IMR-90 (cell line): ENCODE data around the gene IQCF2. TPM values are rescaled to one million over a fixed set of nuclear protein-coding genes. Genes with fewer than 3 reads are reported as not detected.

Source experiments
- ATAC-seq: fragments of 200-7000 bp; cut with Tn5 transposase; 2 replicates; pipeline ENCODE4 v1.9.1; 2020; ENCODE audit warnings: low read depth, mild to moderate bottlenecking, moderate library complexity
- BruUV-seq: library from RNA; stranded (reverse); fragments of 400-500 nt; replicated peaks from 2 replicates; lab custom pipeline; 2021; lab: Mats Ljungman, UMichigan
- CTCF ChIA-PET: fragments of 300-600 bp; formaldehyde crosslinking; extraction: SDS; loops from one replicate; lab custom pipeline; 2021; ENCODE audit warnings: antibody characterized with exemption; lab: Yijun Ruan, JAX
- POLR2A ChIA-PET: fragments of 300-600 bp; sonication (Branson Sonifier 250); formaldehyde crosslinking; loops from one replicate; lab custom pipeline; 2022; ENCODE audit warnings: antibody characterized with exemption; ENCODE audit not compliant: unreplicated experiment; lab: Charles Lee
- DNase-seq: peaks from one replicate; pipeline ENCODE4 v3.0.0; 2013
- H2AFZ ChIP-seq: replicated peaks from 2 replicates; pipeline ENCODE3; 2013; ENCODE audit warnings: low read length, mild to moderate bottlenecking; ENCODE audit not compliant: poor library complexity
- H2AK5ac ChIP-seq: 2 replicates; pipeline ENCODE4 v1.6.1; 2013; ENCODE audit warnings: low read depth, low read length, inconsistent platforms
- H2AK9ac ChIP-seq: replicated peaks from 2 replicates; pipeline ENCODE3; 2013; ENCODE audit warnings: mild to moderate bottlenecking, low read depth, low read length, moderate library complexity; ENCODE audit not compliant: poor library complexity
- H2BK120ac ChIP-seq: 2 replicates; pipeline ENCODE4 v1.6.1; 2013; ENCODE audit warnings: low read depth, low read length, inconsistent platforms
- H2BK15ac ChIP-seq: 3 replicates; pipeline ENCODE4 v1.6.1; 2013; ENCODE audit warnings: low read depth, low read length, inconsistent platforms
- H2BK20ac ChIP-seq: 2 replicates; pipeline ENCODE4 v1.6.1; 2013; ENCODE audit warnings: low read depth, mild to moderate bottlenecking, inconsistent platforms, low read length, moderate library complexity
- H2BK5ac ChIP-seq: 2 replicates; pipeline ENCODE4 v1.6.1; 2013; ENCODE audit warnings: mild to moderate bottlenecking, low read depth, low read length, inconsistent platforms; ENCODE audit not compliant: poor library complexity, severe bottlenecking
- H3K14ac ChIP-seq: replicated peaks from 2 replicates; pipeline ENCODE4 v1.6.1; 2013; ENCODE audit warnings: low read depth, low read length, inconsistent platforms
- H3K18ac ChIP-seq: 2 replicates; pipeline ENCODE4 v1.6.1; 2013; ENCODE audit warnings: low read depth, low read length, control low read depth
- H3K23ac ChIP-seq: 2 replicates; pipeline ENCODE4 v1.6.1; 2013; ENCODE audit warnings: low read depth, low read length, inconsistent platforms
- H3K27ac ChIP-seq: 2 replicates; pipeline ENCODE4 v1.5.1; 2013; ENCODE audit warnings: mild to moderate bottlenecking, control low read depth, low read length; ENCODE audit not compliant: insufficient read depth
- H3K27me3 ChIP-seq: 2 replicates; pipeline ENCODE4 v1.6.1; 2013; ENCODE audit warnings: low read length; ENCODE audit not compliant: control insufficient read depth, insufficient read depth
- H3K36me3 ChIP-seq: 2 replicates; pipeline ENCODE4 v1.6.1; 2013; ENCODE audit warnings: low read length, mixed read lengths; ENCODE audit not compliant: control insufficient read depth, insufficient read depth
- H3K4ac ChIP-seq: 2 replicates; pipeline ENCODE4 v1.6.1; 2013; ENCODE audit warnings: low read depth, low read length, inconsistent platforms
- H3K4me1 ChIP-seq: 2 replicates; pipeline ENCODE4 v1.6.1; 2013; ENCODE audit warnings: low read length, mixed read lengths; ENCODE audit not compliant: control insufficient read depth, insufficient read depth
- H3K4me2 ChIP-seq: 2 replicates; pipeline ENCODE4 v1.6.1; 2013; ENCODE audit warnings: low read depth, mild to moderate bottlenecking, control low read depth, low read length, moderate library complexity
- H3K4me3 ChIP-seq: 2 replicates; pipeline ENCODE4 v1.5.1; 2013; ENCODE audit warnings: low read depth, mild to moderate bottlenecking, control low read depth, low read length, moderate library complexity; ENCODE audit not compliant: insufficient read depth
- H3K56ac ChIP-seq: 2 replicates; pipeline ENCODE4 v1.6.1; 2013; ENCODE audit warnings: low read length, inconsistent platforms; ENCODE audit not compliant: insufficient read depth; ENCODE audit errors: extremely low read depth
- H3K79me1 ChIP-seq, 2 experiments: 2 replicates each; pipeline ENCODE4 v1.6.1; 2013; ENCODE audit warnings: low read length in 2 of 2, inconsistent platforms in 1 of 2, low read depth in 1 of 2
- H3K9ac ChIP-seq: 2 replicates; pipeline ENCODE4 v1.6.1; 2013; ENCODE audit warnings: low read depth, low read length, control low read depth
- H3K9me1 ChIP-seq: 2 replicates; pipeline ENCODE4 v1.6.1; 2013; ENCODE audit warnings: low read length, inconsistent platforms; ENCODE audit not compliant: insufficient read depth
- H3K9me3 ChIP-seq: 2 replicates; pipeline ENCODE4 v1.6.1; 2013; ENCODE audit warnings: low read length; ENCODE audit not compliant: control insufficient read depth, insufficient read depth
- H4K20me1 ChIP-seq: 2 replicates; pipeline ENCODE4 v1.6.1; 2013; ENCODE audit warnings: low read length, inconsistent platforms; ENCODE audit not compliant: insufficient read depth
- H4K5ac ChIP-seq: 2 replicates; pipeline ENCODE4 v1.6.1; 2013; ENCODE audit warnings: mild to moderate bottlenecking, low read depth, low read length, control low read depth
- H4K8ac ChIP-seq, 2 experiments: 2 replicates each; pipeline ENCODE4 v1.6.1; 2013; ENCODE audit warnings: low read depth in 2 of 2, low read length in 2 of 2, control low read depth in 1 of 2, inconsistent platforms in 1 of 2
- H4K91ac ChIP-seq: 2 replicates; pipeline ENCODE4 v1.6.1; 2013; ENCODE audit warnings: low read depth, low read length, inconsistent platforms; ENCODE audit not compliant: insufficient read depth
- BHLHE40 ChIP-seq: fragments of 150-350 bp; IDR thresholded peaks from 2 replicates; pipeline ENCODE4 v1.6.1; 2016; ENCODE audit warnings: mild to moderate bottlenecking, low read depth, low read length
- CEBPB ChIP-seq: IDR thresholded peaks from 2 replicates; pipeline ENCODE4 v1.6.1; 2012; ENCODE audit warnings: low read depth, low read length, improper control_type of control experiment
- CHD1 ChIP-seq: IDR thresholded peaks from 2 replicates; pipeline ENCODE4 v1.6.1; 2012; ENCODE audit warnings: low read depth, low read length, improper control_type of control experiment
- FOS ChIP-seq: fragments of 150-350 bp; IDR thresholded peaks from 2 replicates; pipeline ENCODE4 v1.6.1; 2016; ENCODE audit warnings: low read depth, low read length
- MAFK ChIP-seq: IDR thresholded peaks from 2 replicates; pipeline ENCODE4 v1.6.1; 2012; ENCODE audit warnings: low read depth, low read length, improper control_type of control experiment
- MAZ ChIP-seq: IDR thresholded peaks from 2 replicates; pipeline ENCODE4 v1.6.1; 2012; ENCODE audit warnings: low read depth, mild to moderate bottlenecking, low read length, improper control_type of control experiment, moderate library complexity, borderline replicate concordance
- MXI1 ChIP-seq: IDR thresholded peaks from 2 replicates; pipeline ENCODE4 v1.6.1; 2012; ENCODE audit warnings: low read depth, mild to moderate bottlenecking, low read length, moderate library complexity, borderline replicate concordance
- NFE2L2 ChIP-seq: fragments of 150-350 bp; IDR thresholded peaks from 2 replicates; pipeline ENCODE4 v1.6.1; 2016; ENCODE audit warnings: low read depth, mild to moderate bottlenecking, low read length
- POLR2A ChIP-seq: IDR thresholded peaks from 2 replicates; pipeline ENCODE4 v1.6.1; 2012; ENCODE audit warnings: mild to moderate bottlenecking, low read depth, low read length
- RAD21 ChIP-seq: IDR thresholded peaks from 2 replicates; pipeline ENCODE4 v1.6.1; 2012; ENCODE audit warnings: low read length, improper control_type of control experiment
- RCOR1 ChIP-seq: IDR thresholded peaks from 2 replicates; pipeline ENCODE4 v1.6.1; 2012; ENCODE audit warnings: mild to moderate bottlenecking, low read length, improper control_type of control experiment; ENCODE audit not compliant: insufficient replicate concordance
- RFX5 ChIP-seq: IDR thresholded peaks from 2 replicates; pipeline ENCODE4 v1.8.0; 2012; ENCODE audit warnings: low read depth, mild to moderate bottlenecking, low read length, moderate library complexity
- SMC3 ChIP-seq: fragments of 150-350 bp; IDR thresholded peaks from 2 replicates; pipeline ENCODE4 v1.6.1; 2016; ENCODE audit warnings: low read depth, mild to moderate bottlenecking, antibody characterized with exemption, low read length, moderate library complexity
- WGBS, 2 experiments: methylation state at CpG; one replicate each; pipeline versions ENCODE4 v1.1.5 to v1.1.7; 2013; ENCODE audit warnings: missing lambda C conversion rate in 2 of 2; ENCODE audit not compliant: insufficient read length in 1 of 2; ENCODE audit errors: extremely low coverage in 2 of 2; 5-methylcytosine and 5-hydroxymethylcytosine counted together
- dilution Hi-C: fragments of 300-500 bp; cut with HindIII; formaldehyde crosslinking; loops from one replicate; pipeline ENCODE4 v1.14.3; 2018; ENCODE audit warnings: low sequenced_read_pairs; ENCODE audit not compliant: unreplicated experiment
- in situ Hi-C: fragments of 300-500 bp; cut with MboI; formaldehyde crosslinking; loops from 3 replicates; pipeline ENCODE4 v1.14.3; 2019; ENCODE audit warnings: low sequenced_read_pairs, inconsistent platforms, mixed read lengths
- intact Hi-C: fragments of 100-400 bp; cut with micrococcal nuclease; formaldehyde crosslinking; loops from 2 replicates; pipeline ENCODE4 v1.10.0; 2022
- polyA plus RNA-seq, 3 experiments: library from polyadenylated mRNA; depleted of rRNA; stranded (reverse); fragments of >200 nt; gene quantifications; 2 replicates each; pipeline ENCODE4 v1.2.3, GENCODE V29; 2012; ENCODE audit warnings: low replicate concordance in 1 of 3
- total RNA-seq: library from RNA; depleted of rRNA; stranded (reverse); fragments of >200 nt; gene quantifications from 2 replicates; pipeline ENCODE4 v1.2.3, GENCODE V29; 2012
- TF ChIP-seq, protein P1 (sequence below): conservative IDR thresholded peaks from 2 replicates; pipeline ENCODE4 v1.5.1; 2012; ENCODE audit warnings: mild to moderate bottlenecking, low read depth, low read length, improper control_type of control experiment
- TF ChIP-seq, protein P2 (sequence below): fragments of 150-350 bp; IDR thresholded peaks from 2 replicates; pipeline ENCODE4 v1.6.1; 2017; ENCODE audit warnings: mild to moderate bottlenecking, antibody characterized with exemption, low read length, low read depth
- TF ChIP-seq, protein P3 (sequence below): fragments of 150-350 bp; IDR thresholded peaks from 2 replicates; pipeline ENCODE4 v1.6.1; 2016; ENCODE audit warnings: low read depth, mild to moderate bottlenecking, low read length, moderate library complexity, borderline replicate concordance

The IQCF2 gene
- total and polyA plus RNA-seq, 2 of the 4 experiments (the other 2 are of a cell fraction), result not detected

DNA sequence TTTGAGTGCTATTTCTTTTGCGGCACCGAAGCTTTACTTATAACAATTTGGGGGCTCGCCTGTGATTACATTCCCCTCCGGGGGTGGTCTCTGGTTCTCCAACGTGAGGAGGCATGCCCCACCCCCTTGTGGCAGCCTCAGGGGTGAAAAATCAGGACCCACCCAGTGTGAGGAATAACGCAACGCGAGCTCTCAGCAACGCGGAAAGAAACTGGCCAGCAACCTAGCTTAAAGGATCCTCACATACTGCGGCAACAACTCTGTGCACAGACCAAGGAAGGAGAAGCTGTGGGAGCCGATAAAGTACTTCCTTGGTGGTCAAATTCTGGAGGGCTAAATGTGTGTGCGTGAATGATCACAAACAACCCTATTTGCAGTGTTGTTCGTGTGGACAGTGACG is 36.0 kb downstream of the IQCF2 start:
- ChIA-PET CTCF (no interaction called here), POLR2A (no interaction called here)
- Histone ChIP-seq H3K4me1 (no peaks in the 10 kb centered on the region), H2AK5ac (no peak overlapping the region), H4K8ac (no peak overlapping the region), H2BK120ac (no peak overlapping the region), H2AK9ac (no peak overlapping the region), H4K5ac (no peak overlapping the region), H3K27ac (no peak overlapping the region), H3K4me2 (no peak overlapping the region), H2BK20ac (no peak overlapping the region), H3K4me3 (no peak overlapping the region), H3K18ac (no peak overlapping the region), H3K9ac (no peak overlapping the region), H2BK15ac (no peak overlapping the region), H2AFZ (no peak overlapping the region), H3K4ac (no peak overlapping the region), H3K14ac (no peak overlapping the region), H2BK5ac (no peak overlapping the region), H3K9me3 (no peaks in the 10 kb centered on the region), H3K23ac (no peak overlapping the region), H4K20me1 (no peaks in the 10 kb centered on the region), H3K27me3 (peaks cover 3% of the 10 kb centered on the region; the same call in 1 of the 2 replicates), H3K79me1 (no peaks in the 10 kb centered on the region), H3K36me3 (no peaks in the 10 kb centered on the region), H4K91ac (no peak overlapping the region), H3K9me1 (no peaks in the 10 kb centered on the region), H3K56ac (no peak overlapping the region)
- dilution Hi-C loops, result no loop called here
- WGBS, 2 experiments, result 83% methylated on average over 7 of the region's 15 CpGs; no CpG with 5 or more reads in 1 of the 2 experiments
- no peak for ATAC-seq
- DNase-seq, result no peak
- BruUV-seq, result no TSS peak
- intact Hi-C loops, result no loop called here
- TF ChIP-seq MAZ, result no peak
- TF ChIP-seq RFX5, result no peak
- TF ChIP-seq, protein P1, sequence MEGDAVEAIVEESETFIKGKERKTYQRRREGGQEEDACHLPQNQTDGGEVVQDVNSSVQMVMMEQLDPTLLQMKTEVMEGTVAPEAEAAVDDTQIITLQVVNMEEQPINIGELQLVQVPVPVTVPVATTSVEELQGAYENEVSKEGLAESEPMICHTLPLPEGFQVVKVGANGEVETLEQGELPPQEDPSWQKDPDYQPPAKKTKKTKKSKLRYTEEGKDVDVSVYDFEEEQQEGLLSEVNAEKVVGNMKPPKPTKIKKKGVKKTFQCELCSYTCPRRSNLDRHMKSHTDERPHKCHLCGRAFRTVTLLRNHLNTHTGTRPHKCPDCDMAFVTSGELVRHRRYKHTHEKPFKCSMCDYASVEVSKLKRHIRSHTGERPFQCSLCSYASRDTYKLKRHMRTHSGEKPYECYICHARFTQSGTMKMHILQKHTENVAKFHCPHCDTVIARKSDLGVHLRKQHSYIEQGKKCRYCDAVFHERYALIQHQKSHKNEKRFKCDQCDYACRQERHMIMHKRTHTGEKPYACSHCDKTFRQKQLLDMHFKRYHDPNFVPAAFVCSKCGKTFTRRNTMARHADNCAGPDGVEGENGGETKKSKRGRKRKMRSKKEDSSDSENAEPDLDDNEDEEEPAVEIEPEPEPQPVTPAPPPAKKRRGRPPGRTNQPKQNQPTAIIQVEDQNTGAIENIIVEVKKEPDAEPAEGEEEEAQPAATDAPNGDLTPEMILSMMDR, result no peak
- no peak for TF ChIP-seq NFE2L2
- no peak for TF ChIP-seq BHLHE40
- TF ChIP-seq, protein P2, sequence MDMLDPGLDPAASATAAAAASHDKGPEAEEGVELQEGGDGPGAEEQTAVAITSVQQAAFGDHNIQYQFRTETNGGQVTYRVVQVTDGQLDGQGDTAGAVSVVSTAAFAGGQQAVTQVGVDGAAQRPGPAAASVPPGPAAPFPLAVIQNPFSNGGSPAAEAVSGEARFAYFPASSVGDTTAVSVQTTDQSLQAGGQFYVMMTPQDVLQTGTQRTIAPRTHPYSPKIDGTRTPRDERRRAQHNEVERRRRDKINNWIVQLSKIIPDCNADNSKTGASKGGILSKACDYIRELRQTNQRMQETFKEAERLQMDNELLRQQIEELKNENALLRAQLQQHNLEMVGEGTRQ, result no peak
- no peak for TF ChIP-seq FOS
- no peak for TF ChIP-seq SMC3
- TF ChIP-seq MXI1, result no peak
- TF ChIP-seq CHD1, result no peak
- TF ChIP-seq RAD21, result no peak
- no peak for TF ChIP-seq POLR2A
- TF ChIP-seq CEBPB, result no peak
- no peak for TF ChIP-seq MAFK
- TF ChIP-seq, protein P3, sequence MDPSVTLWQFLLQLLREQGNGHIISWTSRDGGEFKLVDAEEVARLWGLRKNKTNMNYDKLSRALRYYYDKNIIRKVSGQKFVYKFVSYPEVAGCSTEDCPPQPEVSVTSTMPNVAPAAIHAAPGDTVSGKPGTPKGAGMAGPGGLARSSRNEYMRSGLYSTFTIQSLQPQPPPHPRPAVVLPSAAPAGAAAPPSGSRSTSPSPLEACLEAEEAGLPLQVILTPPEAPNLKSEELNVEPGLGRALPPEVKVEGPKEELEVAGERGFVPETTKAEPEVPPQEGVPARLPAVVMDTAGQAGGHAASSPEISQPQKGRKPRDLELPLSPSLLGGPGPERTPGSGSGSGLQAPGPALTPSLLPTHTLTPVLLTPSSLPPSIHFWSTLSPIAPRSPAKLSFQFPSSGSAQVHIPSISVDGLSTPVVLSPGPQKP, result no peak
- no peak for TF ChIP-seq RCOR1
- in situ Hi-C loops, result no loop called here
